Large intestine (tissue), 3 donors: ENCODE results near the gene NEK11. TPM values are rescaled to one million over a fixed set of nuclear protein-coding genes. Genes with fewer than 3 reads are reported as not detected.

ENCODE experiments used
- DNase-seq, 2 donors: peaks; one replicate each; pipeline versions ENCODE4 v3.0.0 to v3.0.0-alpha.2; 2013
- H3K27ac ChIP-seq: one replicate; pipeline ENCODE4 v1.5.1; 2013; ENCODE audit warnings: low read length
- H3K27me3 ChIP-seq: 2 replicates; pipeline ENCODE4 v1.6.1; 2013; ENCODE audit warnings: low read length; ENCODE audit not compliant: control insufficient read depth, insufficient read depth
- H3K36me3 ChIP-seq: 2 replicates; pipeline ENCODE4 v1.6.1; 2013; ENCODE audit warnings: low read length; ENCODE audit not compliant: control insufficient read depth, insufficient read depth
- H3K4me1 ChIP-seq: one replicate; pipeline ENCODE4 v1.6.1; 2013; ENCODE audit warnings: low read length; ENCODE audit not compliant: control insufficient read depth, insufficient read depth
- H3K4me3 ChIP-seq: one replicate; pipeline ENCODE4 v1.5.1; 2013; ENCODE audit warnings: low read length
- H3K9me3 ChIP-seq: one replicate; pipeline ENCODE4 v1.6.1; 2013; ENCODE audit warnings: mild to moderate bottlenecking, low read depth, low read length, moderate library complexity; ENCODE audit not compliant: control insufficient read depth
- WGBS: methylation state at CpG from one replicate; pipeline ENCODE4 v1.1.5; 2013; ENCODE audit warnings: low lambda C conversion rate; ENCODE audit not compliant: insufficient coverage; 5-methylcytosine and 5-hydroxymethylcytosine counted together
- polyA plus RNA-seq: library from polyadenylated mRNA; unstranded; fragments of 120-200 nt; gene quantifications from one replicate; pipeline ENCODE4 v1.2.1, GENCODE V29; 2013

Gene NEK11
- polyA plus RNA-seq, 1 donor = 10.5 TPM

DNA sequence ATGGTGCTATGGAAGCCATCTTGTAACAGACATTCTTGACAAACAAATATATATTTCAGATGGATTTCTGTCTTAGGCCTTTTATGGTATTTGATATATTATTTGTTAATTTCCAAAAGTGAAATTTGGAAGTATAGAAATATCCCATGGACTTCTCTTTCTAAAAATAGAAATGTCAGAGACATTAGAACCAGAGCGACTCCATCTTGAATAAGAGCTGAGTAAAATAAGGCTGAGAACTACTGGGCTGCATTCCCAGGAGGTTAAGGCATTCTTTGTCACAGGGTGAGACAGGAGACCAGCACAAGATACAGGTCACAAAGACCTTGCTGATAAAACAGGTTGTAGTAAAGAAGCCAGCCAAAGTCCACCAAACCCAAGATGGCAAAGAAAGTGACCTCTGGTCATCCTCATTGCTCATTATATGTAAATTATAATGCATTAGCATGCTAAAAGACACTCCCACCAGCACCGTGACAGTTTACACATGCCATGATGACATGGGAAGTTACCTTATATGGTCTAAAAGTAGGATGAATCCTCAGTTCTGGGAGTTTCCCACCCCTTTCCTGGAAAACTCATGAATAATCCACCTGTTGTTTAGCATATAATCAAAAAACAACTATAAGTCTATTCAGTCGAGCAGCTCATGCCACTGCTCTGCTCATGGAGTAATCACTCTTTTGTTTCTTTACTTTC lies 146.0 kb downstream of the NEK11 start:
- Histone ChIP-seq H3K27me3 (no peaks in the 10 kb centered on the region), H3K4me1 (no peaks in the 10 kb centered on the region), H3K27ac (no peak overlapping the region), H3K9me3 (no peaks in the 10 kb centered on the region), H3K4me3 (no peak overlapping the region), H3K36me3 (peaks cover 5% of the 10 kb centered on the region)
- peak; percentile 5 to 7 for DNase-seq
- WGBS = no CpG with 5 or more reads among the region's 3 CpGs

DNA sequence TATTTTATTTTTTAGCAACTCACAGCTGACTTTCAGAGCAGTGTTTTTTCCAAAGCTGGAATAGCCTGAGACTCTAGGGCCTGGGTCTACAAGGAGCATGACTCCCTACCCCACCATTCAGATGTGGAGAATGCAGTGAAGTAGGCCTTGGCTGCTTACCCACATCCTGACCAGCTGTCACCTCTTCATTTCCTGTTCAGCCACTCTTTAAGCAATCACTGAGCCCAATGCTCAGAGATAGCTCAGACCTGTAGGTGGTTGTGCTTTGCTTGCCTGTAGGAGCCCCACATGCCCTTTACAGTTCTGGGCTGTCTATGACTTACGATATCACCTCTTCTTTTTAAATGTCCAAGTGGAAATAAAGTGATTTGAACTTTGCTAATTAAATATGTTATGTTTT lies 148.1 kb downstream of the NEK11 start:
- H3K4me3 ChIP-seq = no peak overlapping the region
- no peak overlapping the region for H3K27ac ChIP-seq
- H3K27me3 ChIP-seq = no peaks in the 10 kb centered on the region
- H3K36me3 ChIP-seq = peaks cover 5% of the 10 kb centered on the region
- no peak for DNase-seq
- 100% methylated on average over 1 of the region's 1 CpG for WGBS
- H3K4me1 ChIP-seq = no peaks in the 10 kb centered on the region
- no peaks in the 10 kb centered on the region for H3K9me3 ChIP-seq

DNA sequence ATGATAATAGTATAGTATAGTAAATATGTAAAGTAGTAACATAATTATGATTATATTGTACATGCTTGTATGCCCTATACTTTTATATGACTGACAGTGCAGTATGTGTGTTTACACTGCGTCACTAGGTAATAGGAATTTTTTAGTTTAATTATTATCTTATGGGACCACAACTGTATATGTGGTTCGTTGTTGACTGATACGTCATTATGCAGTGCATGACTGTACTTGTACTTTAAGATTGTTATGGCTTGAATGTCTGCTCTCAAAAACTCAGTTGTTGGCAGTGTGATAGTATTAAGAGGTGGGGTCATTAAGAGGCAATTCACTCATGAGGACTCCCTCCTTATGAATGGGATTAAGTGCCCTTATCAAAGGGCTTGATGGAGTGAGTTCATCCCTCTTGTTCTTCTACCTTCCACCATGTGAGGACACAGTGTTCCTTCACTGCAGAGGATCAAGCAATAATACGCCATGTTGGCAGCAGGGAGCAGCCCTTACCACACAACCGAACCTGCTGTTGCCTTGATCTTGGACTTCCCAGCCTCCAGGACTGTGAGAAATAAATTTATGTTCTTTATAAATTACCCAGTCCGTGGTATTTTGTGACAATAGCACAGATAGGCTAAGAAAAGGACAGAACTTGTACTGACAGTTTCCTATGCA lies 152.2 kb downstream of the NEK11 start:
- H3K4me3 ChIP-seq = no peak overlapping the region
- no peak overlapping the region for H3K27ac ChIP-seq
- H3K9me3 ChIP-seq = no peaks in the 10 kb centered on the region
- no peaks in the 10 kb centered on the region for H3K27me3 ChIP-seq
- 100% methylated on average over 1 of the region's 6 CpGs for WGBS
- no peaks in the 10 kb centered on the region for H3K4me1 ChIP-seq
- peaks cover 2% of the 10 kb centered on the region for H3K36me3 ChIP-seq
- DNase-seq = no peak

DNA sequence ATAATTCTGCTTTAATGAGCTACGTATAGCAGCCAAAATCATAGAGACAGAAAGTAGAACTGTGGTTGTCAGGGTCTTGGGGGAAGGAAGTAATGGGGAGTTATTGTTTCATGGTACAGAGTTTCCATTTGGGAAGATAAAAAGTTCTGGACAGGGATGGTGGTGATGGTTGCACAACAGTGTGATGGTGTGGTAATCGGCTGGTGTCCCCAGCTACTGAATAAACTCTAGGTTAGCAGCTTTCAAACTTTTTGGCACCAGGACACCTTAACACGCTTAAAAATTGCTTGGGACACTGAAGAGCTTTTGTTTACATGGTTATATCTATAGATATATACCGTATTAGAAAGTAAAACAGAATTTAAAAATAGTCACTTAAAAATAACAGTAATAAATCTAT lies 166.0 kb downstream of the NEK11 start:
- H3K4me3 ChIP-seq = no peak overlapping the region
- DNase-seq = no peak
- WGBS = 82% methylated on average over 3 of the region's 4 CpGs
- peaks cover 4% of the 10 kb centered on the region for H3K36me3 ChIP-seq
- no peaks in the 10 kb centered on the region for H3K9me3 ChIP-seq
- H3K27me3 ChIP-seq = no peaks in the 10 kb centered on the region
- H3K27ac ChIP-seq = no peak overlapping the region
- H3K4me1 ChIP-seq = no peaks in the 10 kb centered on the region

DNA sequence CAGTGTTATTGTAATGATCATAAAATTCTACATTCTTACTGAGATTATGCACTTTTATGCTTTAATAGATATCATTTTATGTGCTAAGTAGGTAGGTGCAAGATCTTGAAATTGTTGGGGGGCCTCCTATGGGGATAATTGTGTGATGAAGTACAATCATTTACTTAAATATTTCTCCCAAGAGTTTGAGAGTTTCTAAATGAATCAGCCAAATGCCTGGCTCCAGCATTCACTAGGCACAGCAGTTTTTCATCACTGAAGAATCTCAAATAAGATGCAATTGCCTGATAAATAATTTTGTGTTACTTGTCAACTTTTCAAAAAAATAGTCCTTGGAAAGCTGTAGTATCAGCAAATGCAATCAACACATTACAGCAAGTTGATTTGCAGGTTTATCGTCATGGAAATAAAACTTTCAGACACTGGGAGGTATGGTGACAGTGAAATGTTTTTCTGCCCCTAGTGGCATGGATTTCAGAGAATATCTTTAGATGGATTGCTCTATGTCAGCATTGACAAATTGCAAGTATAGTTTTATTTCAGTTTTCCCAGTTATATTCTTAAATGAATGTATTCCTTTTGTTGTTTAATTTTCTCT lies 167.1 kb downstream of the NEK11 start:
- peaks cover 4% of the 10 kb centered on the region for H3K36me3 ChIP-seq
- no peak overlapping the region for H3K4me3 ChIP-seq
- H3K9me3 ChIP-seq = no peaks in the 10 kb centered on the region
- H3K4me1 ChIP-seq = no peaks in the 10 kb centered on the region
- H3K27ac ChIP-seq = no peak overlapping the region
- no peaks in the 10 kb centered on the region for H3K27me3 ChIP-seq
- no CpG with 5 or more reads among the region's 1 CpG for WGBS
- DNase-seq = no peak

DNA sequence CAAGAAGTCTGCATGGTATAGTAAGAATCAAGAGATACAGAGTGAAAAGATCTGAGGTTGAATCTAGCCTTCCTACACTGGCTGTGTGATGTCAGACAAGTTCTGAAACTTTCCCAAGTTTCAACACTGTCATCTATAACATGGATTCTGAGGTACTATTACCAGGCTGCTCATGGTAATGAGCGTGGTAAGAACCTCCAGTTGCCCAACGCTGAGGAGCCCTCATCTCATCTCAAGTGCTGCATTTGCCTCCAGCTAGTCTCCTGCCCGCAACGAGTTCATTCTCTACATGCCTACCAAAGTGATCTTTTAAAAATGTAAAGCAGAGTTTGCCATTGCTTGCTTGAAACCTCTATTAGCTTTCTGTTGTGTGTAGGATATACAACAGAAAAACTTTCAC lies 168.1 kb downstream of the NEK11 start:
- WGBS = no CpG with 5 or more reads among the region's 4 CpGs
- Histone ChIP-seq H3K36me3 (peaks cover 4% of the 10 kb centered on the region), H3K27me3 (no peaks in the 10 kb centered on the region), H3K9me3 (no peaks in the 10 kb centered on the region), H3K4me1 (no peaks in the 10 kb centered on the region), H3K27ac (no peak overlapping the region), H3K4me3 (no peak overlapping the region)
- no peak for DNase-seq

DNA sequence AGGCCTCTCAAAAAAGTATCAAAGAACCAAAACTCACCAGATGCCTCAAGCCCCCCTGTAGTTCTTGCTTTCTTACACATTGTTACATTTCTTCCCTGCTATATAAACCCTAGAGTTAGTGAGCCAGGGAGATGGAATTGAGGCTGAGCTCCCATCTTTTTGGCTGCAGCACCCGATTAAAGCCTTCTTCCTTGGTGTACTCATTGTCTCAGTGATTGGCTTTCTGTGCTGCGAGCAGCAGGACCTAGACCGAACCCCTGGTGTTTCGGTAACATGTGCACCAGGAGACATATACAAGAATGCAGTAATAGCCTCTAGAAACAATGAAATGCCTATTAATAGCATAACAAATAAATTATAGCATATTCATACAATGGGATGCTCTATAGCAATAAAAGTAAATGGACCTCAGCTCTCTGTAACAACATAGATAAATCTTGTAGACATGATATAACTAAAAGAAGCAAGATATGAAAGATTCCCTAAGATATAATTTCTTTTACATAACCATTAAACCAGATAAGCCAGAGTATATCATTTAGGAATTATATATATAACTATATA lies 174.0 kb downstream of the NEK11 start:
- no peaks in the 10 kb centered on the region for H3K4me1 ChIP-seq

DNA sequence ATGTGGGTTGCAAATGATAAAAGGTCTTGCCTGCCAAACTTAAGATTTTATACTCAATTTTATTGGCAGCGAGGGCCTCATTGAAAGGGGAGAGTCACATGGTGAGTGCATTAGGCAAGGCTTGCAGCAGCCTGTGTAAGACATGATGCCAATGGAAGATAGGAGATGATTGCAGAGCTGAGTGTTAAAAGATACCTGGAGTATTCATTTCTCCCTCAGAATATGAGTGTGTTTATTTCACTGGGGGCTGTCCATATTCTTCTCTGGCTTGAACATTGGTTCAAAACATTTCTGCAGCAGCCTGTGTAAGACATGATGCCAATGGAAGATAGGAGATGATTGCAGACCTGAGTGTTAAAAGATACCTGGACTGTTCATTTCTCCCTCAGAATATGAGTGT lies 189.7 kb downstream of the NEK11 start:
- peak overlapping the region; percentile 71 for H3K27ac ChIP-seq
- no peaks in the 10 kb centered on the region for H3K9me3 ChIP-seq
- H3K27me3 ChIP-seq = no peaks in the 10 kb centered on the region
- H3K36me3 ChIP-seq = no peaks in the 10 kb centered on the region
- peaks cover 12% of the 10 kb centered on the region for H3K4me1 ChIP-seq
- no peak overlapping the region for H3K4me3 ChIP-seq
- 80% methylated on average over 1 of the region's 1 CpG for WGBS
- peak; percentile 40 to 63 for DNase-seq

More for the DNA sequence above, 174.0 kb downstream of the NEK11 start:
- peaks cover 3% of the 10 kb centered on the region for H3K9me3 ChIP-seq
- H3K27me3 ChIP-seq = no peaks in the 10 kb centered on the region
- WGBS = no CpG with 5 or more reads among the region's 4 CpGs
- H3K36me3 ChIP-seq = no peaks in the 10 kb centered on the region
- no peak overlapping the region for H3K4me3 ChIP-seq
- no peak overlapping the region for H3K27ac ChIP-seq
- DNase-seq = no peak

DNA sequence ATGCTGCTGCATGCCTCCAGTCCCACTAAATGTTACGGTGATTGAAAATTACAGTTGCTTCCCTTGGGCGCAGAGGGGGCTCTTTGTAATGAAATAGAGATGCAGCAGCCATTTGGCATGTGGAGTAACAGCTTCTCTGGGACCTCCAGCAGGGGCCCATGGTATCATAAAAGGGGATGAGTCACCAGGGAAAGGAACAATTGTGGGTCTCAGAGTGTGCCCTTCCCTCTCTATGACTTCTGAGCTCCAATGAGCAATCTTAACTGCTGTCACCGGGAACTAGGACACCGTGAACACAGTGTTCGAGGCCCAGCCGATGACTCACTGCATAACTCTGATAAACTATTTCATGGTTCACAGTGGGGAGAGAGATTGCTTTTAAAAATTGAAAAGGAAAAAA lies 190.1 kb downstream of the NEK11 start:
- peaks cover 12% of the 10 kb centered on the region for H3K4me1 ChIP-seq
- peak overlapping the region; percentile 71 for H3K27ac ChIP-seq
- peak; percentile 75 to 88 for DNase-seq
- no peaks in the 10 kb centered on the region for H3K27me3 ChIP-seq
- WGBS = no CpG with 5 or more reads among the region's 6 CpGs
- H3K36me3 ChIP-seq = no peaks in the 10 kb centered on the region
- no peaks in the 10 kb centered on the region for H3K9me3 ChIP-seq
- no peak overlapping the region for H3K4me3 ChIP-seq

DNA sequence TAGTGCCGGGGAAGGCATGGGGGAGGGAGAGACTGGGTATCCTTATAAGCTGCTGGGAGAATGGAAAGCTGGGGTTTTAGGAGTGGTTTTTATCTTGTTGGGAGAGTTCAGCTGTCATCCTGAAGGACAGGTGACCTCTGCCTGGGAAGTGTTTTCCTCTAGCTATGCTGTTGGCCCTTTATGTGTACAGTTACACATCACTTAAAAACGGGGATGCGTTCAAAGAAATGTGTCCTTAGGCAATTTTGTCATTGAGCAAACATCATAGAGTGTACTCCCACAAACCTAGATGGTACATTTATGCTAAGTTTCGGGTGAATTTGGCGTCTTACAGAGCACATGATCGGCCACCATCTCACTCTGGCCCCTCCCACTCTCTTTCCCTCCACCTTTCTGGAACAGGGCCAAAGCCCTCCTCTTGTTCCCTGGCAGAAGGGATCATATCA lies 190.6 kb downstream of the NEK11 start:
- WGBS = 90% methylated on average over 3 of the region's 6 CpGs
- H3K27ac ChIP-seq = peak overlapping the region; percentile 71

More for the DNA sequence above, 190.6 kb downstream of the NEK11 start:
- no peak for DNase-seq
- peaks cover 12% of the 10 kb centered on the region for H3K4me1 ChIP-seq
- no peaks in the 10 kb centered on the region for H3K27me3 ChIP-seq
- H3K9me3 ChIP-seq = no peaks in the 10 kb centered on the region
- H3K36me3 ChIP-seq = no peaks in the 10 kb centered on the region
- no peak overlapping the region for H3K4me3 ChIP-seq
